Right lobe of liver (tissue), 6 donors: ENCODE measurements around the gene DRP2. TPM values are rescaled to one million over a fixed set of nuclear protein-coding genes. Genes with fewer than 3 reads are reported as not detected.

Source experiments
- ATAC-seq, 4 donors: fragments of 200-7000 bp; cut with Tn5 transposase; one replicate each; pipeline ENCODE4 v1.9.1; 2020; ENCODE audit warnings: mild to moderate bottlenecking in 4 of 4, moderate library complexity in 4 of 4
- DNase-seq, 3 donors: peaks; one replicate each; pipeline ENCODE4 v3.0.0-alpha.2; 2020
- H3K27ac ChIP-seq, 3 donors: fragments of 200-600 bp; one replicate each; pipeline ENCODE4 v1.8.0; 2022
- H3K27me3 ChIP-seq, 2 donors: fragments of 200-600 bp; one replicate each; pipeline ENCODE4 v1.8.0; 2022
- H3K36me3 ChIP-seq, 4 donors: fragments of 200-600 bp; sonication (generic) in 1 of 4; one replicate each; pipeline versions ENCODE4 v1.5.1 to v1.8.0; 2017 to 2022; ENCODE audit warnings: control low read depth in 1 of 4
- H3K4me1 ChIP-seq, 4 donors: fragments of 200-600 bp; sonication (generic) in 1 of 4; one replicate each; pipeline versions ENCODE4 v1.5.1 to v1.8.0; 2017 to 2022; ENCODE audit warnings: control low read depth in 1 of 4
- H3K4me3 ChIP-seq, 3 donors: fragments of 200-600 bp; one replicate each; pipeline ENCODE4 v1.8.0; 2022
- H3K9me3 ChIP-seq, 4 donors: fragments of 200-600 bp; sonication (generic) in 1 of 4; one replicate each; pipeline versions ENCODE4 v1.5.1 to v1.8.0; 2017 to 2022; ENCODE audit warnings: control low read depth in 1 of 4
- POLR2A ChIP-seq: fragments of 450-650 bp; IDR thresholded peaks from one replicate; pipeline ENCODE4 v1.6.1; 2017; ENCODE audit warnings: antibody characterized with exemption, mild to moderate bottlenecking
- WGBS: methylation state at CpG from one replicate; pipeline ENCODE4 v1.1.6; 2018; ENCODE audit warnings: low coverage, low lambda C conversion rate; ENCODE audit not compliant: insufficient coverage; ENCODE audit errors: missing lambda C conversion rate; 5-methylcytosine and 5-hydroxymethylcytosine counted together
- intact Hi-C, 2 donors: fragments of 100-400 bp; cut with DNase I; formaldehyde crosslinking; loops; one replicate each; pipeline versions ENCODE4 v1.11.2 to v1.14.1; 2022
- total RNA-seq, 6 experiments: library from RNA; depleted of rRNA in 2 of 6; stranded (reverse); fragments of >200 nt in 2 of 6; fragmentation: NEBNext Ultra II Directional in 3 of 6; extraction: Animal tissue kit (Norgen Biotek cat#: 25700) in 3 of 6; gene quantifications; one replicate each; pipeline versions ENCODE4 v1.1.0 to v1.2.4, GENCODE V29; 2016 to 2023
- TF ChIP-seq, protein P1 (sequence below), 4 donors: fragments of 200-600 bp in 3 of 4; fragments of 450-650 bp in 1 of 4; IDR thresholded peaks; one replicate each; pipeline versions ENCODE4 v1.5.1 to v1.8.0; 2016 to 2022; ENCODE audit warnings: antibody characterized with exemption in 4 of 4, mild to moderate bottlenecking in 2 of 4
- donor health status: DM: no; HTN: yes; CAD: no.
- donor health status: DM: no; HTN: no; CAD: no.
- donor health status: DM: no; HTN: no; CAD: no.
- donor health status: DM: no; HTN: yes; CAD: no.
- donor health status: DM: no; HTN: yes; CAD: no.

Gene DRP2
- total RNA-seq, 6 experiments from 2014 or later = not detected

DNA sequence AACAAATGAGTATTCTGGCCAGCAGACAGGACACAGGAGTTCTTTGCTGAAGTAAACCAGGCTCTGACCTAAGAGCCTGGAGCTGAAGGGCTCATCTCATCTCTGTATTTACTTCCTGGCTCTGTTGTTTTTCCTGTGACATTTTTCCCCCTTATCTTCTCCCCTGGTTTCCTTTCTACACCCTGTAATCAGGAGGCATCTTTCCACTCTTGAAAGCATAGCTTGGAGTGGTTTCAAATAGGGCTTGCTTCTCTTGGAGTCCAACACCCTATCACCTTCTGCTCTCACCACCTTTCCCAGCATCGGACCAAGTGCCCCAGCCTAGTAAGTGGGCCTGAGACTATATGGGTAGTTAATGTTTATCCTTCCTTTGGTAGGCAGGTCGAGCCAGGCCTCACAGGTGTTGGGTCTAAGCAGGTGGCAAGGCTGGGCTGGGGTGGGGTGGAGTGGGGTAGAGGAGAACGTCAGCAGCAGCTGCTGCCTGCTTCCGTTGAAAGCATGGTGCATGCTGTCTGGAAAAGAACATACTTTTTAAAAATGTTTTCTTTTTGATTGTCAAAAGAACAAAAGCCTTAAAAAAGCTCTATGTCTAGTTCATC, 1.2 kb downstream of the DRP2 start:
- ATAC-seq (no peak), DNase-seq (no peak)
- no peak overlapping the region for H3K4me3 ChIP-seq
- no peak for TF ChIP-seq POLR2A
- TF ChIP-seq, protein P1, sequence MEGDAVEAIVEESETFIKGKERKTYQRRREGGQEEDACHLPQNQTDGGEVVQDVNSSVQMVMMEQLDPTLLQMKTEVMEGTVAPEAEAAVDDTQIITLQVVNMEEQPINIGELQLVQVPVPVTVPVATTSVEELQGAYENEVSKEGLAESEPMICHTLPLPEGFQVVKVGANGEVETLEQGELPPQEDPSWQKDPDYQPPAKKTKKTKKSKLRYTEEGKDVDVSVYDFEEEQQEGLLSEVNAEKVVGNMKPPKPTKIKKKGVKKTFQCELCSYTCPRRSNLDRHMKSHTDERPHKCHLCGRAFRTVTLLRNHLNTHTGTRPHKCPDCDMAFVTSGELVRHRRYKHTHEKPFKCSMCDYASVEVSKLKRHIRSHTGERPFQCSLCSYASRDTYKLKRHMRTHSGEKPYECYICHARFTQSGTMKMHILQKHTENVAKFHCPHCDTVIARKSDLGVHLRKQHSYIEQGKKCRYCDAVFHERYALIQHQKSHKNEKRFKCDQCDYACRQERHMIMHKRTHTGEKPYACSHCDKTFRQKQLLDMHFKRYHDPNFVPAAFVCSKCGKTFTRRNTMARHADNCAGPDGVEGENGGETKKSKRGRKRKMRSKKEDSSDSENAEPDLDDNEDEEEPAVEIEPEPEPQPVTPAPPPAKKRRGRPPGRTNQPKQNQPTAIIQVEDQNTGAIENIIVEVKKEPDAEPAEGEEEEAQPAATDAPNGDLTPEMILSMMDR (IDR thresholded peaks at IDR 0.05) = no peak
- WGBS = 43% methylated on average over 4 of the region's 4 CpGs
- no peaks in the 10 kb centered on the region for H3K36me3 ChIP-seq
- no peaks in the 10 kb centered on the region for H3K4me1 ChIP-seq
- no peaks in the 10 kb centered on the region for H3K27me3 ChIP-seq
- intact Hi-C loops = no loop called here
- no peak overlapping the region for H3K27ac ChIP-seq
- H3K9me3 ChIP-seq = no peaks in the 10 kb centered on the region

GRCh38 chrX:101223226-101223625, 3.6 kb downstream of the DRP2 start:
- H3K4me1 ChIP-seq = no peaks in the 10 kb centered on the region
- WGBS = 44% methylated on average over 1 of the region's 1 CpG
- H3K9me3 ChIP-seq = no peaks in the 10 kb centered on the region
- intact Hi-C loops = no loop called here
- H3K4me3 ChIP-seq = no peak overlapping the region
- no peaks in the 10 kb centered on the region for H3K27me3 ChIP-seq
- H3K27ac ChIP-seq = no peak overlapping the region
- ATAC-seq (no peak), DNase-seq (no peak)
- no peak for TF ChIP-seq POLR2A
- TF ChIP-seq, protein P1 (IDR thresholded peaks at IDR 0.05) = no peak
- H3K36me3 ChIP-seq = no peaks in the 10 kb centered on the region

- Histone ChIP-seq H3K27me3 (no peaks in the 10 kb centered on the region), H3K4me1 (no peaks in the 10 kb centered on the region), H3K36me3 (no peaks in the 10 kb centered on the region), H3K27ac (no peak overlapping the region), H3K4me3 (no peak overlapping the region), H3K9me3 (no peaks in the 10 kb centered on the region)
- TF ChIP-seq POLR2A = no peak
- TF ChIP-seq, protein P1 (IDR thresholded peaks at IDR 0.05) = no peak
- no peak for DNase-seq
- intact Hi-C loops = no loop called here
- 83% methylated on average over 1 of the region's 1 CpG for WGBS
- ATAC-seq = no peak
These were observed 9.6 kb downstream of the DRP2 start for GRCh38 chrX:101229170-101229569.

DNA sequence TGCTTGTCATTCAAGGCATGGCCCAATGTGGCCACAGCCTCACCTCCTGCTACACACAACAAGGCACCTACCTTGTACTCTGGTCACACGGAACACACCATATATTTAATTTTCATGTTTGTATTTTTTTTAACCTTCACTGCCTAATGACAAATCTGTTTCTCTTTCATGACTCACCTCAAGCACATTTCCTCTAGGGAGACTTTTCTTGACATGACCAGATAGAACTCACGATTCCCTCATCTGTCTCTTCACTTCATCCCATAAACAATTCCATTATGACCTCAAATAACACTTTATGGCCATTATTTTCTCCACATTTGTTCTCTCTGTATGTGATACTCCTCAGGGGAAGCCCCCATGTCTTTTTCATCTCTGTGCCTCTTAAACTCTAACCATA, 11.1 kb downstream of the DRP2 start:
- ATAC-seq (no peak), DNase-seq (no peak)
- Histone ChIP-seq H3K27me3 (no peaks in the 10 kb centered on the region), H3K27ac (no peak overlapping the region), H3K36me3 (no peaks in the 10 kb centered on the region), H3K4me3 (no peak overlapping the region), H3K9me3 (no peaks in the 10 kb centered on the region), H3K4me1 (no peaks in the 10 kb centered on the region)
- 47% methylated on average over 2 of the region's 2 CpGs for WGBS
- intact Hi-C loops = no loop called here
- no peak for TF ChIP-seq POLR2A
- TF ChIP-seq, protein P1 (IDR thresholded peaks at IDR 0.05) = no peak

GRCh38 chrX:101231080-101231479, 11.5 kb downstream of the DRP2 start:
- H3K4me1 ChIP-seq = no peaks in the 10 kb centered on the region
- intact Hi-C loops = no loop called here
- no peak overlapping the region for H3K4me3 ChIP-seq
- no peak for TF ChIP-seq POLR2A
- TF ChIP-seq, protein P1 (IDR thresholded peaks at IDR 0.05) = no peak
- H3K9me3 ChIP-seq = no peaks in the 10 kb centered on the region
- no peak overlapping the region for H3K27ac ChIP-seq
- no peaks in the 10 kb centered on the region for H3K36me3 ChIP-seq
- ATAC-seq = no peak
- no peak for DNase-seq
- no peaks in the 10 kb centered on the region for H3K27me3 ChIP-seq
- 38% methylated on average over 1 of the region's 1 CpG for WGBS
